Dermis lymphatic vessel endothelial cell (primary cell): ENCODE results near the gene SMARCA5. TPM values are rescaled to one million over a fixed set of nuclear protein-coding genes. Genes with fewer than 3 reads are reported as not detected.

Experiments
- total RNA-seq: library from RNA; depleted of rRNA; stranded (reverse); fragments of >200 nt; gene quantifications from 2 replicates; pipeline ENCODE4 v1.2.1, GENCODE V29; 2014

SMARCA5 gene
- total RNA-seq, result 52.3 and 57.6 TPM in 2 replicates

GRCh38 chr4:143513314-143514168, at the start of gene SMARCA5:
Gene SMARCA5 (plus strand): TSS chr4:143513702. CDS start chr4:143513925, 223 bp downstream.

Other genes with a start within 250 kb of the SMARCA5 start
- 15.7 and 31.6 TPM in 2 replicates for gene GAB1, start 176.8 kb upstream of the SMARCA5 start, total RNA-seq
- 0.09 and 0.54 TPM in 2 replicates for gene FREM3, start 187.0 kb downstream of the SMARCA5 start, total RNA-seq